Epithelial cell of prostate (primary cell): ENCODE results near the gene SAA4.
"Not testable (repeated sequence)": the region's sequence is repeated elsewhere in the genome, so short reads cannot be mapped to it uniquely, and the experiment has no call there.

Experiments used
- DNase-seq: peaks from one replicate; pipeline ENCODE4 v3.0.0-alpha.2; 2011; ENCODE audit warnings: low read depth, low spot score
- H3K27ac ChIP-seq: fragments of 450-650 bp; 2 replicates; pipeline ENCODE4 v1.5.1; 2017; ENCODE audit warnings: mild to moderate bottlenecking

SAA4 gene

GRCh38 chr11:18248561-18248960 is 12.0 kb upstream of the SAA4 start, which contains the start of gene SAA2:
TSS of gene SAA2 (minus strand) at chr11:18248668. CDS start at chr11:18248011, 657 bp downstream.
- H3K27ac ChIP-seq, result no peak within 1 kb of the TSS
- no peak for DNase-seq

- DNase-seq, H3K27ac ChIP-seq: not testable (repeated sequence)
Measured at GRCh38 chr11:18247191-18247581, 10.6 kb upstream of the SAA4 start.

- DNase-seq, result not testable (repeated sequence)
Measured at GRCh38 chr11:18246379-18247190, 10.0 kb upstream of the SAA4 start.

GRCh38 chr11:18245396-18245795 is 8.8 kb upstream of the SAA4 start:
- no peak for DNase-seq
- H3K27ac ChIP-seq, result no peak overlapping the region

More at GRCh38 chr11:18246379-18247190, 10.0 kb upstream of the SAA4 start:
- H3K27ac ChIP-seq, result not testable (repeated sequence)

GRCh38 chr11:18243783-18244362 is 7.3 kb upstream of the SAA4 start:
- no peak for DNase-seq
- no peak overlapping the region for H3K27ac ChIP-seq

GRCh38 chr11:18239655-18240054 is 3.1 kb upstream of the SAA4 start:
- no peak for DNase-seq
- no peak overlapping the region for H3K27ac ChIP-seq

- no peak overlapping the region for H3K27ac ChIP-seq
- no peak for DNase-seq
Measured at GRCh38 chr11:18235394-18236334, 938 bp downstream of the SAA4 start.

GRCh38 chr11:18233912-18234311 is 2.7 kb downstream of the SAA4 start:
- H3K27ac ChIP-seq, result no peak overlapping the region
- DNase-seq, result no peak

GRCh38 chr11:18230859-18231258 is 5.7 kb downstream of the SAA4 start:
- no peak overlapping the region for H3K27ac ChIP-seq
- DNase-seq, result no peak

GRCh38 chr11:18229501-18229900 is 7.1 kb downstream of the SAA4 start:
- no peak overlapping the region for H3K27ac ChIP-seq
- DNase-seq, result no peak

- DNase-seq, result no peak
- H3K27ac ChIP-seq, result no peak overlapping the region
Measured at GRCh38 chr11:18225913-18226312, 10.7 kb downstream of the SAA4 start.

- no peak for DNase-seq
- H3K27ac ChIP-seq, result no peak overlapping the region
Measured at GRCh38 chr11:18223591-18224387, 12.8 kb downstream of the SAA4 start.

- no peak for DNase-seq
- no peak overlapping the region for H3K27ac ChIP-seq
Measured at GRCh38 chr11:18222814-18223421, 13.7 kb downstream of the SAA4 start.

- no peak for DNase-seq
- no peak overlapping the region for H3K27ac ChIP-seq
Measured at GRCh38 chr11:18221274-18221876, 15.2 kb downstream of the SAA4 start.

GRCh38 chr11:18209058-18209457 is 27.5 kb downstream of the SAA4 start:
- no peak for DNase-seq
- no peak overlapping the region for H3K27ac ChIP-seq

- DNase-seq, result no peak
- H3K27ac ChIP-seq, result no peak overlapping the region
Measured at GRCh38 chr11:18204771-18205170, 31.8 kb downstream of the SAA4 start.

GRCh38 chr11:18204220-18204619 is 32.4 kb downstream of the SAA4 start:
- no peak for DNase-seq
- H3K27ac ChIP-seq, result no peak overlapping the region

GRCh38 chr11:18203723-18204122 is 32.9 kb downstream of the SAA4 start:
- no peak overlapping the region for H3K27ac ChIP-seq
- DNase-seq, result no peak

- DNase-seq, H3K27ac ChIP-seq: not testable (repeated sequence)
Measured at GRCh38 chr11:18197738-18198137, 38.9 kb downstream of the SAA4 start.
